Measurements from ENCODE around the gene GATA3. TPM values are rescaled to one million over a fixed set of nuclear protein-coding genes. Genes with fewer than 3 reads are reported as not detected.

The GATA3 gene
- polyA plus RNA-seq, 1 donor from 2014 or later, result not detected

- no peak overlapping the region for H3K4me2 ChIP-seq (ENCODE audit: low read length)
- no peaks in the 10 kb centered on the region for H3K27me3 ChIP-seq (ENCODE audit: insufficient read depth, low read depth, low read length)
- H2AFZ ChIP-seq (ENCODE audit: low read depth, low read length), result no peak overlapping the region
- no peaks in the 10 kb centered on the region for H3K79me2 ChIP-seq (replicated peaks; ENCODE audit: insufficient read depth, low read length)
- H4K20me1 ChIP-seq (ENCODE audit: insufficient read depth), result no peaks in the 10 kb centered on the region
- no peaks in the 10 kb centered on the region for H3K9me3 ChIP-seq (ENCODE audit: low read length)
- no peaks in the 10 kb centered on the region for H3F3A ChIP-seq (ENCODE audit: insufficient read depth, low read length, poor library complexity, severe bottlenecking)
- H3K36me3 ChIP-seq (ENCODE audit: insufficient read depth, low read length), result no peaks in the 10 kb centered on the region
- no peak overlapping the region for H3K27ac ChIP-seq (ENCODE audit: low read length)
- no peaks in the 10 kb centered on the region for H3K9me2 ChIP-seq (ENCODE audit: insufficient read depth, low read length)
- no peak overlapping the region for H3K4me3 ChIP-seq (ENCODE audit: low read length)
- TF ChIP-seq EP300 (conservative IDR thresholded peaks at IDR 0.05; ENCODE audit: poor library complexity, severe bottlenecking), result no peak
- TF ChIP-seq POLR2AphosphoS5 (IDR thresholded peaks at IDR 0.05), result no peak
- no peak for TF ChIP-seq REST (IDR thresholded peaks at IDR 0.05; ENCODE audit: borderline replicate concordance)
- no peak for TF ChIP-seq MXI1 (conservative IDR thresholded peaks at IDR 0.05; ENCODE audit: poor library complexity, severe bottlenecking)
- TF ChIP-seq EZH2 (IDR thresholded peaks at IDR 0.05; ENCODE audit: borderline replicate concordance, insufficient read depth, low read length, poor library complexity, severe bottlenecking), result no peak
- TF ChIP-seq CTCF (IDR thresholded peaks at IDR 0.05; ENCODE audit: poor library complexity, severe bottlenecking), result no peak
- TF ChIP-seq RAD21 (conservative IDR thresholded peaks at IDR 0.05), result no peak
- no peak for TF ChIP-seq TAF1 (IDR thresholded peaks at IDR 0.05; ENCODE audit: low read depth)
- TF ChIP-seq SMC3 (conservative IDR thresholded peaks at IDR 0.05; ENCODE audit: poor library complexity), result no peak
- no peak overlapping the region for H3K9ac ChIP-seq (ENCODE audit: low read length)
Measured at GRCh38 chr10:8115618-8115980, 61.1 kb downstream of the GATA3 start.

- Histone ChIP-seq H3K4me2 (ENCODE audit: low read length) (no peak overlapping the region), H2AFZ (ENCODE audit: low read depth, low read length) (no peak overlapping the region), H4K20me1 (ENCODE audit: insufficient read depth) (no peaks in the 10 kb centered on the region), H3K27ac (ENCODE audit: low read length) (no peak overlapping the region), H3K79me2 (replicated peaks; ENCODE audit: insufficient read depth, low read length) (no peaks in the 10 kb centered on the region), H3K27me3 (ENCODE audit: insufficient read depth, low read depth, low read length) (no peaks in the 10 kb centered on the region), H3K9ac (ENCODE audit: low read length) (no peak overlapping the region), H3F3A (ENCODE audit: insufficient read depth, low read length, poor library complexity, severe bottlenecking) (no peaks in the 10 kb centered on the region), H3K9me3 (ENCODE audit: low read length) (no peaks in the 10 kb centered on the region), H3K9me2 (ENCODE audit: insufficient read depth, low read length) (no peaks in the 10 kb centered on the region), H3K4me3 (ENCODE audit: low read length) (no peak overlapping the region), H3K36me3 (ENCODE audit: insufficient read depth, low read length) (no peaks in the 10 kb centered on the region)
- TF ChIP-seq MXI1 (conservative IDR thresholded peaks at IDR 0.05; ENCODE audit: poor library complexity, severe bottlenecking) (no peak), SMC3 (conservative IDR thresholded peaks at IDR 0.05; ENCODE audit: poor library complexity) (no peak), EP300 (conservative IDR thresholded peaks at IDR 0.05; ENCODE audit: poor library complexity, severe bottlenecking) (no peak), EZH2 (IDR thresholded peaks at IDR 0.05; ENCODE audit: borderline replicate concordance, insufficient read depth, low read length, poor library complexity, severe bottlenecking) (no peak), CTCF (IDR thresholded peaks at IDR 0.05; ENCODE audit: poor library complexity, severe bottlenecking) (no peak), TAF1 (IDR thresholded peaks at IDR 0.05; ENCODE audit: low read depth) (no peak), POLR2AphosphoS5 (IDR thresholded peaks at IDR 0.05) (no peak), REST (IDR thresholded peaks at IDR 0.05; ENCODE audit: borderline replicate concordance) (no peak), RAD21 (conservative IDR thresholded peaks at IDR 0.05) (no peak)
Measured at GRCh38 chr10:8116474-8116873, 62.0 kb downstream of the GATA3 start.

Measured in neural cell (in vitro differentiated cells).